Islet of Langerhans (tissue), 1 donor: ENCODE results near the gene ZCCHC9.
"Not testable (repeated sequence)": the region's sequence is repeated elsewhere in the genome, so short reads cannot be mapped to it uniquely, and the experiment has no call there.

Experiments
- FAIRE-seq: peaks from one replicate; lab custom pipeline; 2011; peaks lifted over from hg19 to GRCh38; lab: Jason Lieb, UNC

ZCCHC9 gene, protein sequence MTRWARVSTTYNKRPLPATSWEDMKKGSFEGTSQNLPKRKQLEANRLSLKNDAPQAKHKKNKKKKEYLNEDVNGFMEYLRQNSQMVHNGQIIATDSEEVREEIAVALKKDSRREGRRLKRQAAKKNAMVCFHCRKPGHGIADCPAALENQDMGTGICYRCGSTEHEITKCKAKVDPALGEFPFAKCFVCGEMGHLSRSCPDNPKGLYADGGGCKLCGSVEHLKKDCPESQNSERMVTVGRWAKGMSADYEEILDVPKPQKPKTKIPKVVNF

DNA sequence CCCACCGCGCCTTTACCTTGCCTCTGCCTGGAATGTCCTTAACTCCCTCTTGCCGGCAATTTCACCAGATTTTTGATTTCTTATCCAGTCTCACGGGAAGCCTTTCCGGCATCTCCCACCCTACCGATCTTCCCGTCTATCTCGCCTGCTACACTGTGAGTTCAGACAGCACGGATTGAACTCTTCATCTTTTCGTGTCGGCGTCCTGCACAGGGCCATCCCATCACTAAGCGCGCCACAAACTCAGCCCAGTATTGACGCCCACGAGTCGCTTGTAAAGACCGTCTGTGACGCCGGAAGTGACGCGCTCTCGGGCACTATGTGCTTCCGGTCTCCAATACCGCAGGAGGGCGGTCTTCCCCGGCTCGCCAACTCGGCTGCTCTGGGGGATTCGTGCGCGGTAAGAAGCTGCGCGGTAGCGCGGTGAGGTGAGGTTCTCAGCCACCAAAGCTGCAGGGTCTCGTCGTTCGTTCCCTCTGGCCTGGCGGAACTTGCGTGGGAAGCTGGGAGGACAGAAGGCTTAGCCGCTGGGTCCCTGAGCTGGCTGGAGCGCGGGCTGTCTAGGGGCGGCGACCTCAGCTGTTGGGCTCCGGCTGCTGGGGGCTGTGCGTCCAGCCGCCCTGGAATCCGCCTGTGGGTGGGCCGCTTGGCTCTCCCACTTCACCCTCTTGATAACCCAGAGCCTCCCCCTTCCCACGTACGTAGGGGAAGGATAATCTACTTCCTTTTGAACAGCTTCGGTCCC, at the start of gene ZCCHC9:
Gene ZCCHC9, plus strand, starts transcription at position 317 of the 745 bp plus-strand sequence. CDS start 3,171 bp downstream, outside the sequence.
- peak; percentile 91 for FAIRE-seq

- FAIRE-seq: no peak
These were observed 49.5 kb upstream of the ZCCHC9 start for GRCh38 chr5:81251922-81252321.

- FAIRE-seq: no peak
These were observed 48.5 kb upstream of the ZCCHC9 start for GRCh38 chr5:81252904-81253303.

- FAIRE-seq: no peak
These were observed 47.5 kb upstream of the ZCCHC9 start for GRCh38 chr5:81253875-81254274.

DNA sequence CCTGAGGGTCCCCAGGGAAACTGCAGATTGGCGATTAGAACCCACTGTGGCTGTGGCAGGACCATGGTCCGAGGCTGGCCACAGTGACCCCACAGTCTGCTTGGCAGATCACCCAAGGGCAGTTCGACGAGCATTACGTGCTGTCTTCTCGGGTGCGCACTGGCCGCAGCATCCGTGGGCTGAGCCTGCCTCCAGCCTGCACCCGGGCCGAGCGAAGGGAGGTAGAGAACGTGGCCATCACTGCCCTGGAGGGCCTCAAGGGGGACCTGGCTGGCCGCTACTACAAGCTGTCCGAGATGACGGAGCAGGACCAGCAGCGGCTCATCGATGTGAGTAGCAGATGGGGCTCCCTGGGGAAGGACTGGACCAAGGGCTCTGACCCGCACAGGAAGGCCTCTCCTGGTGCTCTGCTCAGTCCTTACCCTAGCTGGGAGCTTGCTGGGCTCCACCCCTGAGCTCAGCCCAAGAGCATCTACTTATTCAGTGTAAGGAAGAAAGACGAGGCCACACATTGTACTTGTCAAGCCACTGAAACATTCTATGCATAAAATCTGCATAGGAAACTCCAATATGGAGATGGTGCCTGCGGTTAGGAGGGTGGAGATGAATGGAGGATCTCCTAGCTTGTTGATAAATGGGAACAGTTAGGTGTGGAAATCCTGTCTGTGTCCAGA, 46.4 kb upstream of the ZCCHC9 start:
- FAIRE-seq: no peak

DNA sequence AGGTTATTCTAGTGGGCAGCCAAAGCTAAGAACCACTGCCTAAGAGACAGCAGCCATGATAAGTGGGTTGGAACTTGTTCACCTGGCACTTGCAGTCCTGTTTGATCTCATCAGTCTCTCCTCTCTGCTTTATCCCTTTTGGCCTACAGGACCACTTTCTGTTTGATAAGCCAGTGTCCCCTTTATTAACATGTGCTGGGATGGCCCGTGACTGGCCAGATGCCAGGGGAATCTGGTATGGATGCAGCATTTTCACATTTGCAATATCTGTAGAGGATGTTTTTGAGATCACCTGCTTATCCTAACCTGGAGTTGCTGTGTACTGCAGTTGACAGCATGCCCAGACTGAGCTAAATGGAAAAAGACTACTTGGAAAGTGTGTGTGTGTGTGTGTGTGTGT, 44.6 kb upstream of the ZCCHC9 start:
- FAIRE-seq: no peak

GRCh38 chr5:81262796-81263195, 38.6 kb upstream of the ZCCHC9 start:
- FAIRE-seq: not testable (repeated sequence)

GRCh38 chr5:81265101-81265500, 36.3 kb upstream of the ZCCHC9 start:
- FAIRE-seq: no peak

GRCh38 chr5:81268521-81269196, 32.7 kb upstream of the ZCCHC9 start:
- peak; percentile 53 for FAIRE-seq

GRCh38 chr5:81269751-81270393, 31.5 kb upstream of the ZCCHC9 start:
- no peak for FAIRE-seq

GRCh38 chr5:81270394-81271027, 30.9 kb upstream of the ZCCHC9 start:
- not testable (repeated sequence) for FAIRE-seq

- FAIRE-seq: no peak
These were observed 17.4 kb upstream of the ZCCHC9 start for GRCh38 chr5:81283976-81284375.

DNA sequence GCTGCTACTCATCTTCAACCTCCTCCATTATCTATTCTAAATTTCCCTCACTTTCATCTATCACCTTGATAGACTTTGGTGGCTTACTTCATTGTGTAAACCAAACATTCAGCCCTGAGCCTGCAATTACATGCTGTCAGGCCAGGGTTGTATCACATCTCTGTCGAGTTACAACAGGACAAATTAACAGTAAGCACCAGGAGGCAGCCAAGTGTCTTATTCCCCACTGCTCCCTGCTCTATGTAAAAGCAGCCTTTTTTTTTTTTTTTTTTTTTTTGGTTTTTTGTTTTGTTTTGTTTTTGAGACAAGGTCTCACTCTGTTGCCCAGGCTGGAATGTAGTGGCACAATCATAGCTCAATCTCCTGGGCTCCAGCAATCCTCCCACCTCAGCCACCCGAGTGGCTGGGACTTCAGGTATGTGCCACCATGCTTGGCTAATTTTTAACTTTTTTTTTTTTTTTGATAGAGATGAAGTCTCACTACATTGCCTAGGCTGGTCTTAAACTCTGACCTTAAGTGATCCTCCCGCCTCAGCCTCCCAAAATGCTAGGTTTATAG, 15.2 kb upstream of the ZCCHC9 start:
- no peak for FAIRE-seq

- no peak for FAIRE-seq
These were observed 13.4 kb upstream of the ZCCHC9 start for GRCh38 chr5:81288021-81288433.

DNA sequence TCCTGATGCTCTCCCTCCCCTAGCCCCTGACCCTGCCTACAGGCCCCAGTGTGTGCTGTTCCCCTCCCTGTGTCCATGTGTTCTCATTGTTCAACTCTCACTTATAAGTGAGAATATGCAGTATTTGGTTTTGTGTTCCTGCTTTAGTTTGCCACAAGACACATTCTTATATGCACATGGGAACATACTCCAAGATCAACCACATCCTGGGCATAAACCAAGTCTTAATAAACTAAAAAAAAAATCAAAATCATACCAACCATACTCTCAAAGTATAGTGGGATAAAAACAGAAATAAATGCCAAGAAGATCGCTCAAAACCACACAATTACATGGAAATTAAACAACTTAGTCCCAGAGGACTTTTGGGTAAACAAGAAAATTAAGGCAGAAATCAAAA, 11.2 kb upstream of the ZCCHC9 start:
- no peak for FAIRE-seq

DNA sequence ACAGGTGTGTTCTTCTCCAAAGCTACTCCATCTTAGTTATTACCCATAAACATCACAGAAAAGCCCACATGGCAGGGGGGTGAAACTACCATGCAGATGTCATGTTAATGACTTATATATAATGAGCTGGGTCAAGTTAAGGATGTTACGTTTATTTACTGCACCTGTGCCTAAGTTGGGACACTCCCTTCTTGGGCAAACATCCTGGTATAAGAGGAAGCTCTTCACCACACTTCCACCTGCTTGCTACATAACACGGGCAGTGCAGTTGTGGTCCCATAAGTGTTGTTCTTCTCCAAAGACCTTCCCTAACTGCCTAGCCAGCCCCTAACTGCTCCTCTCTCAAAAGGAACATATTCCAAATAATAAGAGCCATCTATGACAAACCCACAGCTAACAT, 9.3 kb upstream of the ZCCHC9 start:
- no peak for FAIRE-seq

DNA sequence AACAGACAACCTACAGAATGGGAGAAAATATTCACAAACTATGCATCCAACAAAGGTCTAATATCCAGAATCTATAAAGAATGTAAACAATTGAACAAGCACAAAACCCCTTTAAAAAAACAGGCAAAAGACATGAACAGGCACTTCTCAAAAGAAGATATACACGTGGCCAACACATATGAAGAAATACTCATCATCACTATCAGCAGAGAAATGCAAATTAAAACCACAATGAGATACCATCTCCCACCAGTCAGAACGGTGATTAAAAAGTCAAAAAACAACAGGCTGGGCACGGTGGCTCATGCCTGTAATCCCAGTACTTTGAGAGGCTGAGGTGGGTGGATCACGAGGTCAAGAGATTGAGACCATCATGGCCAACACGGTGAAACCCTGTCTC, 7.4 kb upstream of the ZCCHC9 start:
- FAIRE-seq: not testable (repeated sequence)

GRCh38 chr5:81297531-81297930, 3.9 kb upstream of the ZCCHC9 start:
- FAIRE-seq: no peak

GRCh38 chr5:81300921-81301270, 491 bp upstream of the ZCCHC9 start:
- no peak for FAIRE-seq

- no peak for FAIRE-seq
These were observed 1.2 kb downstream of the ZCCHC9 start for GRCh38 chr5:81302596-81302995.

DNA sequence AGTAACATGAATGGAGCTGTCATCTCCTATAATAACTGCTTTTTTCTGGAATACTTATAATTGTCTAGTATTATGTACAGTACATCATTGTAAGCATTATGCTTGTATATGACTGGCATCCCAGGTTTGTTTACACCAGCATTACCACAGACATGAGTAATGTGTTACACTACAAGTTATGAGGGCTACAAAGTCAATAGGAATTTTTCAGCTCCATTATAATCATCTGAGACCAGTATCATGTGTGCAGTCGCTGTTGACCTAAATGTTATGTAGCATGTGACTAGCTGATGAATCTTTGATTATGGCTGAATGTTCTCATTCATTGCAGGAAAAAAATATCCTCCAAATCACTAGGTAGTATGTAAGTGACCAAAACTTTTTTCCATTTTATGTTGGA, 2.2 kb downstream of the ZCCHC9 start:
- no peak for FAIRE-seq
